WTC11 (cell line): ENCODE results near the gene UGT1A9.

ENCODE experiments used
- ATF1 ChIP-seq: sonication (generic); formaldehyde crosslinking; IDR thresholded peaks from 2 replicates; pipeline ENCODE4 v1.8.1; 2023; ENCODE audit warnings: mild to moderate bottlenecking, moderate library complexity, missing genetic modification reagents
- CREB1 ChIP-seq: sonication (generic); formaldehyde crosslinking; IDR thresholded peaks from 2 replicates; pipeline ENCODE4 v1.8.0; 2023; ENCODE audit warnings: mild to moderate bottlenecking, missing genetic modification reagents
- JUN ChIP-seq: sonication (generic); formaldehyde crosslinking; IDR thresholded peaks from 2 replicates; pipeline ENCODE4 v1.8.0; 2023; ENCODE audit warnings: mild to moderate bottlenecking, missing genetic modification reagents
- TF ChIP-seq, protein P1 (sequence below): fragments of 200-600 bp; IDR thresholded peaks from 2 replicates; pipeline ENCODE4 v1.8.0; 2022; ENCODE audit warnings: antibody characterized with exemption
- TF ChIP-seq, protein P2 (sequence below): sonication (generic); formaldehyde crosslinking; IDR thresholded peaks from 2 replicates; pipeline ENCODE4 v1.8.1; 2023; ENCODE audit warnings: mild to moderate bottlenecking, missing genetic modification reagents, borderline replicate concordance

DNA sequence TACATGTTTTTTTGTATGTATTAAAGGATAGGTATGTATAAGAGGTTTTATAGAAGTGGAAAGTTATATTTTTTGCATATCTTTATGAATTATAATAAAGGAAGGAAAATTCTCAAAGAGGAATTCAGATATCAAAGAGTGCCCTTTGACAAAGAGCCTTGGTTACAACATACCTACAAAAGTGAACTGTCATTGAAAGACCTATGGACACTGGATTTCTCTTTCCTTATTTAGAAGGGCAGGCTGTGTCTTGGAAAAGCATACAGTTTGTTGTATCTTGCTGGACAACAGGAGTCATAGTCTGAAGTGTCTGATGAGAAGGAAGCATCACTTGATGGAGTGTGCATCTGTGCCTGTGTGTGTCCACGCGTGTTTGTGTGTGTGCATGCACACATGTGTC is 20.3 kb upstream of the UGT1A9 start:
- TF ChIP-seq, protein P1, sequence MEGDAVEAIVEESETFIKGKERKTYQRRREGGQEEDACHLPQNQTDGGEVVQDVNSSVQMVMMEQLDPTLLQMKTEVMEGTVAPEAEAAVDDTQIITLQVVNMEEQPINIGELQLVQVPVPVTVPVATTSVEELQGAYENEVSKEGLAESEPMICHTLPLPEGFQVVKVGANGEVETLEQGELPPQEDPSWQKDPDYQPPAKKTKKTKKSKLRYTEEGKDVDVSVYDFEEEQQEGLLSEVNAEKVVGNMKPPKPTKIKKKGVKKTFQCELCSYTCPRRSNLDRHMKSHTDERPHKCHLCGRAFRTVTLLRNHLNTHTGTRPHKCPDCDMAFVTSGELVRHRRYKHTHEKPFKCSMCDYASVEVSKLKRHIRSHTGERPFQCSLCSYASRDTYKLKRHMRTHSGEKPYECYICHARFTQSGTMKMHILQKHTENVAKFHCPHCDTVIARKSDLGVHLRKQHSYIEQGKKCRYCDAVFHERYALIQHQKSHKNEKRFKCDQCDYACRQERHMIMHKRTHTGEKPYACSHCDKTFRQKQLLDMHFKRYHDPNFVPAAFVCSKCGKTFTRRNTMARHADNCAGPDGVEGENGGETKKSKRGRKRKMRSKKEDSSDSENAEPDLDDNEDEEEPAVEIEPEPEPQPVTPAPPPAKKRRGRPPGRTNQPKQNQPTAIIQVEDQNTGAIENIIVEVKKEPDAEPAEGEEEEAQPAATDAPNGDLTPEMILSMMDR, result no peak
- TF ChIP-seq, protein P2, sequence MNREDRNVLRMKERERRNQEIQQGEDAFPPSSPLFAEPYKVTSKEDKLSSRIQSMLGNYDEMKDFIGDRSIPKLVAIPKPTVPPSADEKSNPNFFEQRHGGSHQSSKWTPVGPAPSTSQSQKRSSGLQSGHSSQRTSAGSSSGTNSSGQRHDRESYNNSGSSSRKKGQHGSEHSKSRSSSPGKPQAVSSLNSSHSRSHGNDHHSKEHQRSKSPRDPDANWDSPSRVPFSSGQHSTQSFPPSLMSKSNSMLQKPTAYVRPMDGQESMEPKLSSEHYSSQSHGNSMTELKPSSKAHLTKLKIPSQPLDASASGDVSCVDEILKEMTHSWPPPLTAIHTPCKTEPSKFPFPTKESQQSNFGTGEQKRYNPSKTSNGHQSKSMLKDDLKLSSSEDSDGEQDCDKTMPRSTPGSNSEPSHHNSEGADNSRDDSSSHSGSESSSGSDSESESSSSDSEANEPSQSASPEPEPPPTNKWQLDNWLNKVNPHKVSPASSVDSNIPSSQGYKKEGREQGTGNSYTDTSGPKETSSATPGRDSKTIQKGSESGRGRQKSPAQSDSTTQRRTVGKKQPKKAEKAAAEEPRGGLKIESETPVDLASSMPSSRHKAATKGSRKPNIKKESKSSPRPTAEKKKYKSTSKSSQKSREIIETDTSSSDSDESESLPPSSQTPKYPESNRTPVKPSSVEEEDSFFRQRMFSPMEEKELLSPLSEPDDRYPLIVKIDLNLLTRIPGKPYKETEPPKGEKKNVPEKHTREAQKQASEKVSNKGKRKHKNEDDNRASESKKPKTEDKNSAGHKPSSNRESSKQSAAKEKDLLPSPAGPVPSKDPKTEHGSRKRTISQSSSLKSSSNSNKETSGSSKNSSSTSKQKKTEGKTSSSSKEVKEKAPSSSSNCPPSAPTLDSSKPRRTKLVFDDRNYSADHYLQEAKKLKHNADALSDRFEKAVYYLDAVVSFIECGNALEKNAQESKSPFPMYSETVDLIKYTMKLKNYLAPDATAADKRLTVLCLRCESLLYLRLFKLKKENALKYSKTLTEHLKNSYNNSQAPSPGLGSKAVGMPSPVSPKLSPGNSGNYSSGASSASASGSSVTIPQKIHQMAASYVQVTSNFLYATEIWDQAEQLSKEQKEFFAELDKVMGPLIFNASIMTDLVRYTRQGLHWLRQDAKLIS (CRISPR knock-in tag), result no peak
- TF ChIP-seq ATF1, result no peak
- no peak for TF ChIP-seq JUN (CRISPR knock-in tag)
- TF ChIP-seq CREB1 (CRISPR knock-in tag), result no peak
